ENCODE measurements around the gene BRAF.

GRCh38 chr7:140902303-140902953 lies 22.3 kb downstream of the BRAF start:
- TF ChIP-seq, protein P1, sequence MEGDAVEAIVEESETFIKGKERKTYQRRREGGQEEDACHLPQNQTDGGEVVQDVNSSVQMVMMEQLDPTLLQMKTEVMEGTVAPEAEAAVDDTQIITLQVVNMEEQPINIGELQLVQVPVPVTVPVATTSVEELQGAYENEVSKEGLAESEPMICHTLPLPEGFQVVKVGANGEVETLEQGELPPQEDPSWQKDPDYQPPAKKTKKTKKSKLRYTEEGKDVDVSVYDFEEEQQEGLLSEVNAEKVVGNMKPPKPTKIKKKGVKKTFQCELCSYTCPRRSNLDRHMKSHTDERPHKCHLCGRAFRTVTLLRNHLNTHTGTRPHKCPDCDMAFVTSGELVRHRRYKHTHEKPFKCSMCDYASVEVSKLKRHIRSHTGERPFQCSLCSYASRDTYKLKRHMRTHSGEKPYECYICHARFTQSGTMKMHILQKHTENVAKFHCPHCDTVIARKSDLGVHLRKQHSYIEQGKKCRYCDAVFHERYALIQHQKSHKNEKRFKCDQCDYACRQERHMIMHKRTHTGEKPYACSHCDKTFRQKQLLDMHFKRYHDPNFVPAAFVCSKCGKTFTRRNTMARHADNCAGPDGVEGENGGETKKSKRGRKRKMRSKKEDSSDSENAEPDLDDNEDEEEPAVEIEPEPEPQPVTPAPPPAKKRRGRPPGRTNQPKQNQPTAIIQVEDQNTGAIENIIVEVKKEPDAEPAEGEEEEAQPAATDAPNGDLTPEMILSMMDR (IDR thresholded peaks at IDR 0.05): no peak
- no peak for TF ChIP-seq POLR2A (IDR thresholded peaks at IDR 0.05)

All from heart left ventricle (tissue), 13 donors.